Lower leg skin (tissue), 3 donors: ENCODE results near the gene SCN2B.

Source experiments
- POLR2A ChIP-seq, 2 donors: fragments of 450-650 bp; IDR thresholded peaks; one replicate each; pipeline ENCODE4 v1.6.1; 2016 to 2017; ENCODE audit warnings: antibody characterized with exemption in 2 of 2, mild to moderate bottlenecking in 1 of 2, moderate library complexity in 1 of 2
- TF ChIP-seq, protein P1 (sequence below), 3 donors: fragments of 450-650 bp; IDR thresholded peaks; one replicate each; pipeline ENCODE4 v1.5.1; 2016; ENCODE audit warnings: antibody characterized with exemption in 3 of 3, mild to moderate bottlenecking in 3 of 3, moderate library complexity in 2 of 3

DNA sequence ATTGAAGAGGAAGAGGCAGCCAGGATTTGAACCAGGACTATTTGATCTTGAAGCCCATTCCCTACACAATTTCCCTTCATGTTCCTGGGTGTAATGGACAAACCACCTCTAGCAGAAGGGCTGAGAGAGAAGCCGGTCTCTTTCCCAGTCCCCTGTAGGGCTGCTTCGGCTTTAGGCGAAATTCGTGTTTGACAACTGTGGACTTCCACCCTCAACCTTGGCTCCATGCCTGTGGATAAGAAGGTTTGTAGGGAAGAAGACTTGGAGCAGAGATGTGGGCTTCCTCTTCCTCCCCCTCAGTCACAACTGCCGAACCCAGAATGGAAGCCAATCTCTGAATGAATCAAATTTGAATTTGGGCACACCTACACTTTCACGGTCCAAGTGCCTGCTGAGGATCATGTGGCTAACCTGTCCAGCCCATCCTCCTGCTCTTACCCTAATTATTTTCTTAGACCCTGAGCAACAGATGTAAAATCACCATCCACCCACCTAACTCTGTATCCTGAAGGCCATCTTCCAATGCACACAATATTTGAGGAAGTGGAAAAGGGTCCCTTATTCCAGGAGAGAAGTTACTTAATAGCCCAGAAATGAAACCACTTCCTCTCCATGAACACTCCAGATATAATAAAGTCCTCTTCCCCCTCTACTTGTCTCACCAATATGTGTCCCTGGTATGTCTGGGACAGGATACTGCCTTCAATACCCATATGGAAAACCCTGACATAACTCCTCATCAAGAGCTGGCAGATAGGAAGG, 10.1 kb upstream of the SCN2B start:
- TF ChIP-seq, protein P1, sequence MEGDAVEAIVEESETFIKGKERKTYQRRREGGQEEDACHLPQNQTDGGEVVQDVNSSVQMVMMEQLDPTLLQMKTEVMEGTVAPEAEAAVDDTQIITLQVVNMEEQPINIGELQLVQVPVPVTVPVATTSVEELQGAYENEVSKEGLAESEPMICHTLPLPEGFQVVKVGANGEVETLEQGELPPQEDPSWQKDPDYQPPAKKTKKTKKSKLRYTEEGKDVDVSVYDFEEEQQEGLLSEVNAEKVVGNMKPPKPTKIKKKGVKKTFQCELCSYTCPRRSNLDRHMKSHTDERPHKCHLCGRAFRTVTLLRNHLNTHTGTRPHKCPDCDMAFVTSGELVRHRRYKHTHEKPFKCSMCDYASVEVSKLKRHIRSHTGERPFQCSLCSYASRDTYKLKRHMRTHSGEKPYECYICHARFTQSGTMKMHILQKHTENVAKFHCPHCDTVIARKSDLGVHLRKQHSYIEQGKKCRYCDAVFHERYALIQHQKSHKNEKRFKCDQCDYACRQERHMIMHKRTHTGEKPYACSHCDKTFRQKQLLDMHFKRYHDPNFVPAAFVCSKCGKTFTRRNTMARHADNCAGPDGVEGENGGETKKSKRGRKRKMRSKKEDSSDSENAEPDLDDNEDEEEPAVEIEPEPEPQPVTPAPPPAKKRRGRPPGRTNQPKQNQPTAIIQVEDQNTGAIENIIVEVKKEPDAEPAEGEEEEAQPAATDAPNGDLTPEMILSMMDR (IDR thresholded peaks at IDR 0.05): no peak
- TF ChIP-seq POLR2A (IDR thresholded peaks at IDR 0.05): no peak
